ENCODE results near the gene FIG4. TPM values are rescaled to one million over a fixed set of nuclear protein-coding genes. Genes with fewer than 3 reads are reported as not detected.
"Not testable (repeated sequence)": the region's sequence is repeated elsewhere in the genome, so short reads cannot be mapped to it uniquely, and the experiment has no call there.

The FIG4 gene
- total RNA-seq, 1 donor from 2014 or later: 8.0 TPM

- Histone ChIP-seq H3K27ac (replicated peaks) (no peak overlapping the region), H3K4me3 (no peak overlapping the region), H3K9me3 (replicated peaks) (no peaks in the 10 kb centered on the region), H3K4me1 (peaks cover 10% of the 10 kb centered on the region), H3K27me3 (ENCODE audit: low read depth) (no peaks in the 10 kb centered on the region), H3K36me3 (peaks cover 31% of the 10 kb centered on the region)
- intact Hi-C loops (cut with micrococcal nuclease): no loop called here
- TF ChIP-seq CTCF (IDR thresholded peaks at IDR 0.05; ENCODE audit: borderline replicate concordance): no peak
- DNase-seq: no peak
Measured at GRCh38 chr6:109769213-109769612, 78.1 kb downstream of the FIG4 start.

GRCh38 chr6:109770047-109770446 lies 79.0 kb downstream of the FIG4 start:
- intact Hi-C loops (cut with micrococcal nuclease): no loop called here
- Histone ChIP-seq H3K27me3 (ENCODE audit: low read depth) (no peaks in the 10 kb centered on the region), H3K36me3 (peaks cover 28% of the 10 kb centered on the region), H3K27ac (replicated peaks) (no peak overlapping the region), H3K9me3 (replicated peaks) (no peaks in the 10 kb centered on the region), H3K4me3 (no peak overlapping the region), H3K4me1 (peaks cover 10% of the 10 kb centered on the region)
- no peak for DNase-seq
- TF ChIP-seq CTCF (IDR thresholded peaks at IDR 0.05; ENCODE audit: borderline replicate concordance): no peak

GRCh38 chr6:109770779-109771178 lies 79.7 kb downstream of the FIG4 start:
- DNase-seq: no peak
- intact Hi-C loops (cut with micrococcal nuclease): no loop called here
- no peak for TF ChIP-seq CTCF (IDR thresholded peaks at IDR 0.05; ENCODE audit: borderline replicate concordance)
- peaks cover 22% of the 10 kb centered on the region for H3K36me3 ChIP-seq
- peaks cover 10% of the 10 kb centered on the region for H3K4me1 ChIP-seq
- H3K27ac ChIP-seq (replicated peaks): no peak overlapping the region
- no peak overlapping the region for H3K4me3 ChIP-seq
- no peaks in the 10 kb centered on the region for H3K27me3 ChIP-seq (ENCODE audit: low read depth)
- H3K9me3 ChIP-seq (replicated peaks): no peaks in the 10 kb centered on the region

- intact Hi-C loops (cut with micrococcal nuclease); H3K4me1 ChIP-seq; H3K27ac ChIP-seq (replicated peaks); H3K9me3 ChIP-seq (replicated peaks); H3K27me3 ChIP-seq (ENCODE audit: low read depth); DNase-seq; H3K4me3 ChIP-seq: not testable (repeated sequence)
- peaks cover 17% of the 10 kb centered on the region for H3K36me3 ChIP-seq
Measured at GRCh38 chr6:109771939-109772755, 81.1 kb downstream of the FIG4 start.

- Histone ChIP-seq H3K4me3 (no peak overlapping the region), H3K27me3 (ENCODE audit: low read depth) (no peaks in the 10 kb centered on the region), H3K27ac (replicated peaks) (peak overlapping the region; percentile 49), H3K36me3 (peaks cover 17% of the 10 kb centered on the region), H3K9me3 (replicated peaks) (no peaks in the 10 kb centered on the region), H3K4me1 (peaks cover 10% of the 10 kb centered on the region)
- intact Hi-C loops (cut with micrococcal nuclease): no loop called here
- DNase-seq: peak; percentile 64
- no peak for TF ChIP-seq CTCF (IDR thresholded peaks at IDR 0.05; ENCODE audit: borderline replicate concordance)
Measured at GRCh38 chr6:109772883-109773431, 81.9 kb downstream of the FIG4 start.

- Histone ChIP-seq H3K27me3 (ENCODE audit: low read depth) (no peaks in the 10 kb centered on the region), H3K4me3 (no peak overlapping the region), H3K27ac (replicated peaks) (no peak overlapping the region), H3K4me1 (no peaks in the 10 kb centered on the region), H3K9me3 (replicated peaks) (no peaks in the 10 kb centered on the region), H3K36me3 (peaks cover 15% of the 10 kb centered on the region)
- no peak for TF ChIP-seq CTCF (IDR thresholded peaks at IDR 0.05; ENCODE audit: borderline replicate concordance)
- intact Hi-C loops (cut with micrococcal nuclease): loop anchor here (10.0 kb wide), 1 partner anchor 66 kb away; no protein-coding TSS in a partner anchor
- no peak for DNase-seq
Measured at GRCh38 chr6:109781001-109781400, 89.9 kb downstream of the FIG4 start.

Data from left ventricle myocardium inferior (tissue), 1 donor.